ENCODE results near the gene MLIP.
"Not testable (repeated sequence)": the region's sequence is repeated elsewhere in the genome, so short reads cannot be mapped to it uniquely, and the experiment has no call there.

MLIP gene

DNA sequence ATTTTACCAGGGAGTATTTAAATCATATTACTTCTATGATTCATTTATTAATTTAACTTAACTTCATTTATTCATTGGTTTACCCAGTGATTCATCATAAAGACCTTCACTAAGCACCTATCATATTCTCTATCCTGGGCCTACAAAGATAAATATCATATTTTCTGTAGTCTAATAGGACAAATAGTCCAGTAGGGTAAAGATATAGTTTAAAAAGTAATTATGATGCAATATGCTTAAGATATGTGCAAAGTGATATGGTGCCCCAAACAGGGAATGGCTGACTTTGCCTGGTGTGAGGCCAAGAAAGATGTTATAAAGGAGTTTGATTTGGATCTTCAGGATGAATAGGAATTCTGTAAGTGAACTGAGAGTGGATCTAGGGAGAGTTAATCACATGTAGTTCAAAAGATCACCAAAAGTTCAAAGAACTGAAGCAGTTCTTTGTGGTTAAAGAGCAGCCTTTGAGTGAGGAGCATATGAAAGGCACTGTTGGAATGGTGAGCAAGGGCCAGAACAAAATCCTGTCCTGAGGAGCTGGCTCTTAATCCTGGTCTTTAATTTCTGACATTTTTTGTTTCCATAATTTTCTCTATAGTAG, 45.5 kb downstream of the MLIP start:
- no peak for DNase-seq

DNA sequence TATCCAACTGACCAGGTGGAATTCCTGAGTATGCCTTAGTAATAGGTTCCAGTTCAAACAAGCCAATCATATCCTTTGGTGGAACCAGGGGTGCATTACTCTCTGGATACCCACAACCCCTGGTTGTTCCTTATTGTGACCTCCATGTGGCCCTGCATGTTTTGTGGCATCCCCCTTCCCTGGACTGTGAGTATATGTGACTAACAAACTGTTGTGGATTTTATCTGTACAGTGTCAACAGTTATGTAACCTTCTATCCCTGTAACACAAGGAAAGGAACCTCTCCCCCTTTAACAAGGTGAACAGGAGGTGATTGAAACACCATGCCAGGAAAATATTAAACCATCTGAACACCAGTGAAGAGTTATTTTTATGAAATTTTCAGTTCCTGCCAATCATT, 46.2 kb downstream of the MLIP start:
- DNase-seq, result no peak

DNA sequence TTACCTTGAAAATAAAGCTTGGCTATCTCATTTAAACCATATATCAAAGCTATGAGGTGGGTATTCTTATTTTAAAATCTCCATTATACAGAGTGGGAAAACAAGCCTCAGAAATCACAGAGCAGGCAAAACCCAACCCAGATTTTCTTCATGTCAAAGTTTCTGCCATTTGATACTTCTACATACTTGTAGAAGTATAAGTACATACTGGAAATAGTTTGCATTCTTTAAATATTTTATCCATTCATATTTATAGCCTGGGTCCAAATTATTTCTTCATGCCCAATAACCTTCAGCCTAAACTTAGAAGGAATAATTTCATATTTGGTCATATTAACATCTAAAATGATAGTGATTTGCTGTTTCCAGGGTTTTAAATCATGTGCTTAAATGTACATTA, 61.8 kb downstream of the MLIP start:
- no peak for DNase-seq

DNA sequence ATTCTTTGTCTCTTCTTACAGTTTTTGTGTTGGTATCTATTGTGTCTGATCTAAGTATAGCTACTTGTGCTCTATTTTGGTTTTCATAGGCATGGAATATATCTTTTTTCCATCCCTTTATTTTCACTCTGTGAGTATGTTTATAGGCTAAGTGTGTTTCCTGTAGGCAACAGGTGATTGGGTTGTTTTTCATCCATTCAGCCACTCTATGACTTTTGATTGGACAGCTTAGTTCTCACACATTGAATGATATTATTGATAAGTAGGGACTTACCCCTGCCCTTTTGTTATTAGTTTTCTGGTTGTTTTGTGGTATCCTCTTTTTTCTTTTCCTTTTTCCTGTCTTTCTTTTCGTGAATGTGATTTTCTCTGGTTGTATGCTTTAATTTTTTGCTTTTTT, 67.9 kb downstream of the MLIP start:
- no peak for DNase-seq

DNA sequence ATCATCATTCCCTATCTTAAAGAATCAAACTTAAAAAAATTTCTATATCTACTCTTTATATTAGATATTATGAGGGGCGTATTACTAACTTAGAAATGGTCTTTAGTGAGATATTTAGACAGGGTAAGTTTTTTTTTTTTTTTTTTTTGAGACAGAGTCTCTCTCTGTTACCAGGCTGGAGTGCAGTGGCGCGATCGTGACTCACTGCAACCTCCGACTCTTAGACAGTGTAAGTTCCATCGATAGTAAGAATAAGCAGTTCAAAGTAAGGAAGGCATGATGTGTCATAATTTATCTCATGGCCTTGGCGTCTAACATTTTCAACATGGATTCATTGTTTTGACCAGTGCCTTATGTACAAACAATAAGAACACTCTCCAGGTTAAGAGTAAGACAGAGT, 72.4 kb downstream of the MLIP start:
- DNase-seq, result no peak

DNA sequence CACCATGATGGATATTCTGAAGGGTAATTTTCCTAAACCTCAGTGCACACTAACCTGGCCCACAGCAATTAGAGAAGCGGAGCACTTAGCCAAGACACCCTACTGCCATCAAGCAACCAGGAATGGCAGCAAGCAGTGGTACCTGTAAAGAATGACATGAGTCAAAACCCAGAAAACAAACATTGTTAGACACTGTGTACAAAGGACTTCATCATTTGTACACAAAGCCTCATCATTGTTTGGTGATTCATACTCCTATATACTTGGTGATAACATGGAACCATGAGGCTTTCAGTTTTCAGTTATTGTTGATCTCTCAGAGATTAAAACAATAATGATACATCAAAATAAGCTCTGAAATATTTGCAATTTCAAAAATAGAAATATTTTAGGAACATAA, 74.6 kb downstream of the MLIP start:
- no peak for DNase-seq

DNA sequence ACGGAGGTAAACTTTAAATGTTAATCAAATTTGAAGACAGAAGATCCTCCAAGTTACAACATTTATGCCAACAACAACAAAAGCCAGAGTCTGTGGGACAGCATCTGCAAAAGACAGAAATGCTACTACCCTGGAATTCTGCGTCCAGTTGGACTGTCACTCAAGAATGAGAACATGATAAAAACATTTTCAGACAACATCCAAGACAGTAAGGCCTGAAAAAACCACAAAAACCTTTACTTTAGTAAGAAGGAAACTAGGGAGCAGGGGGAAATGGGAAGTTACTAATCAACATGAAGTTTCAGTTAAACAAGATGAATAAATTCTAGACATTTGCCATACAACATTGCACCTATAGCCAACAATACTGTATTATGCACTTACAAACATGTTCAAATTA, 77.6 kb downstream of the MLIP start:
- no peak for DNase-seq

DNA sequence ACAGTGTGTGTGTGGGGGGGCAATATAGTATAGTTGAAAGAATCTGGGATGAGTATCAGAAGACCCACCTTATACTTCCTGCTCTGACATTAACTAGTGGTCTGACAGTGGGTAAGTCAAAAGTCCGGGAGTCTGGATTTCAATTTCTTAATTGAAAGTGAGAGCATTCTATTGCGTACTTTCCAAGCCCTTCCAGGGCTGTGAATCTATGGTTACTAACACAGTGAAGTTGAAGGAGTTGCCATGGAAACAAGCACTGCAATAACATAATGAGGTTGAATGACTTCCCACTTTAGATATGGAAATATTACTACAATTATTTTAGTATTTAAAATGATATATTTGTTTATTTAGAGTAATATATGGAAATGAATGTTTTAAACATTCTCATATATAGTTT, 80.2 kb downstream of the MLIP start:
- no peak for DNase-seq

DNA sequence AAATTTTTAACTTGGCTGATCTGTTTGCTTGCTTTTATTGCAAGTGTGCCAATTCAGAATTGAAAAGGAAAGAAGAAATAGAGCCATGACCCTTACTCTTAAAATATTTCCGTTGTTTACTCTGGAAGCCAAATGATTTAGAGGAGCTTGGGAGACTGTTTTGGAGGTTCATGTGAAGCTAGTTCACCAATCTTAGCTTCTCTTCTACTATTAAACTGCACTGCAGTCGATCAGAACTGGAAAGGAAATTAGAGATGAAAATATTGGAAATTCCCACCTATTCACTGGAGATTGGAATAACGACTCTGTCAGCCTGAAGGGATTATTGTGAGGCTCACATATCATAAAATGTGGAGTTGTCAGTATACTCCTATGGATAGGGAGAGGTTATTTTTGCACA, 81.8 kb downstream of the MLIP start:
- no peak for DNase-seq

DNA sequence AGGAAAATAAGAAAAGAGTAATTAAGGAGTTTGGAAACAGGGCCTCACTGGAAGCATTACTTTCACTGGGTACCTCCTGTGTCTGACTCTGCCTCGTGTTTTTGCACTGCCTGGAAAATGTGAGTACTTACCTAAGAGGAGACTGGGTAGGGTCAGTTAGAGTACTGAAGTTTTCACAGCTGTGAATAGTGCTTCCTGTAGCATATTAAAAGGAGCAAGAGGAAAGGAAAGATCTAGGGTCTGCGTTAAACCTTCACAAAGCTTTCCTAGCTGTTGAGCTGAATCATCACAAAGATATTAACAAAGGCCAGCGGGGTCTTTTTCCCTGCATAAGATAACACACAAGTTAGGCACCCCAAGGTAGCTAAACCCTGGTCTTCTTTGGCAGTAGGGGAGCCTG, 82.3 kb downstream of the MLIP start:
- no peak for DNase-seq

DNA sequence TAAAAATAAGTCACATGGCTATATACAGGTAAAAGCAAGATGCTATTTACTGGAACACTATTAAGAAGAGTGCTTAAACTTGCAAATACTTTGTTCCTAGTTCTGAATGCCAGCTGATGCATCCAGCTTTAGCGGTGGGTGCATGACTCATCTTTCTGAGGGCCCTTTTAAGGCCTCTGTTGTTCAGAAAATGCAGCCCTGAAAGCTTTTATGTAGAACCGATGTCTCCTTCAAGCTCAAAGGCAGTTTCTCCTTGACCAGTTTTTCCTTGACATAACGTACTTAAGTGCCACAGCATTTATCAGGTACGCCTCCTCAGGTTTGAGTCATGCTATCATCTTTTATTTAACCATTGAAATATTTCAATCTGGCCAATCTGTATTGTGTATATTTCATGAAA, 82.8 kb downstream of the MLIP start:
- no peak for DNase-seq

DNA sequence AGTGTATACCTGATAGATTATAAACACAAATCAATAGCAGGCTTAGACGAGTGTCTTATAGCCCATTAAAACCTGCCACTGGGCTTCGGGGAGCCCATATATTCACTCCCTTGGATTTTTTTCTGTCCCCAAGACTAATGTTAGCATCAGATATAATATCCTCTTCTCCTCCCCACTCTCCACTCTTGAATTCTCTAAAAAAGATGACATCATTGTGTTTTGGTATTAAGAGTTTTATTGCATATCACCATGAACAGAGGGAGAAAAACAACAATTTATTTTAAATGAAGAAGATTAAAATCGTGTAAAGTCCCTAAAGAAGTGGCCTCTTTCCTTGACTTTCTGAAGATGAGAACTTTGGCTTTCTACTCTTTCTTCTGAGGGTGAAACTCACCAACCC, 84.4 kb downstream of the MLIP start:
- DNase-seq, result no peak

DNA sequence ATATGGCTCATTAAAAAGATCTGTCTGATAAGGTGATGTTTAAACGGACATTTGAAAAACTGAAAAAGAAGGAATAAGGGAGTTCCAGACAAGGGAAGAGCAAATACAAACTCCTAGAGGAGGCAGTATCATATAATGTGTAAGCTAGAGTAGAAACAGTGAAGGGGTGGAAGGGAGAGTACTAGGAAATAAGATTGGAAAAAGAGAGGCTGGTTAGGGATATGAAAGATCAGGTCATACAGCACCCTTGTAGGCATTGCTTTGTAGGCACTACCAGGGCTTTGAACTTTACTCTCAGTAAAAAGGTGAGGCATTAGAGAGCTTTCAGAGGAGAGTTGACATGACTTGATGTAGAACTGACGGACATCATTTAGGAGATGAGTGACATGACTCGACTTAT, 85.7 kb downstream of the MLIP start:
- DNase-seq, result no peak

DNA sequence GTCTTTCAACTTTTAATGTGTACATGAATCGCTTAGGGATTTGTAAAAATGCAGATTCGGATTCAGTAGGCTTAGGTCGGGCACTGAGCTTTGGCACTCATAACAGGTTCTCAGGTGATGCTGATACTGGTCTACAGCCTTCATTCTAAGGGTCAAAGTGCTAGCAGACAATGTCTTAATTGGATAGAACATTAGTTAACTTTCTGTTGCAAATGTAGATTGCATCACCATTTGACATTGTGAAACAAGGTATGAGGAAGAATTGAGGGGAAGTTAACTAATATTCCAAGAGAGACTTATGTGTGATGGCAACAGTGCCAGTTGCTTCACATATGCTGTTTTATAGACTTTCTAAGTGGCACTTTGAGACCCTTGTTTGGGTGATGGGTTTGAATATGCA, 86.9 kb downstream of the MLIP start:
- DNase-seq, result peak; percentile 44

DNA sequence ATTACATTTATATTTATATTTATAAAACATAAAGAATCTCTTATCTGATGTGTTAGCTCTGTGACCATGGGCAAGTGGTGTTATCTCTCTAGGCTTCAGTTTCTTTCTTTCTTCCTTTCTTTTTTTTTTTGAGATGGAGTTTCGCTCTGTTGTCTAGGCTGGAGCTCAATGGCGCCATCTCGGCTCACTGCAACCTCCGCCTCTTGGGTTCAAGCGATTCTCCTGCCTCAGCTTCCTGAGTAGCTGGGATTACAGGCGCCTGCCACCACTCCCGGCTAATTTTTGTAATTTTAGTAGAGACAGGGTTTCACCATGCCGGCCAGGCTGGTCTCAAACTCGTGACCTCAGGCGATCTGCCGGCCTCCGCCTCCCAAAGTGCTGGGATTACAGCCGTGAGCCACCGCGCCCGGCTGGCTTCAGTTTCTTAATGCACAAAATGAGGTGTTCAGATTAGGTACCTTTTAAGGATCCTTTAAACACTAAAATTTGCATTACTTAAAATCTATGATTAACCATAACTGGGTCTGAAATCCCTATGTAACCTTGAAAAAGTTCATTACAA, 92.3 kb downstream of the MLIP start:
- not testable (repeated sequence) for DNase-seq

DNA sequence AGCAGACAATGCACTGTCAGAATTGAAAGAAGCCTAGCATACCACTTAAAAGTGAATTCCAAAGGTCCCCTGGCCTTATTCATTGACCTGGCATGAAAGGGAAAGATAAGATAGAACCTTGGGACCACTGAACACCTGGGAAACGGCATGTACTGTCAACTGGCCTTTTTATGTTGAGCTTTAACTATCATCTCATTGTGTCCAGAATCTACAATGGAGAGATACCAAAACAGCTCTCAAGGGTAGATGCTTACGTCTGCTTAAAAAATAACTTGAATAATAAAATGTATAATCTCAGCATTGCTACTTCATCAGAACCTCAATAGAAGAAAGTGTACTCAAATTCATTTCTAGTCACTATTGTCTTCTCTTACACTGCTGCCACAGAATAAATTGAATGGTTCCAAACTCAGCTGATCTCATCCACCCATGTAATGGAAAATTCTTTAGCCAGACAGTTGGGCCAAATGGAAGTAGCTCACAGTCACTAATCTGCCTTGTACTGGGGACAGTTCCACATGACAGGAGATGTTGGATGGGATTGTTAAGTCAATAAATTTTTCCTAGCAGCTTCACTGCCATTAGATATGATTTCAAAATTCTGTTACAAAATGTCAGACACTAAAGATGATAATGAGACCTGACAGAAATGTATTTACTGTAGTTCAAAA, 93.8 kb downstream of the MLIP start:
- DNase-seq, result no peak

DNA sequence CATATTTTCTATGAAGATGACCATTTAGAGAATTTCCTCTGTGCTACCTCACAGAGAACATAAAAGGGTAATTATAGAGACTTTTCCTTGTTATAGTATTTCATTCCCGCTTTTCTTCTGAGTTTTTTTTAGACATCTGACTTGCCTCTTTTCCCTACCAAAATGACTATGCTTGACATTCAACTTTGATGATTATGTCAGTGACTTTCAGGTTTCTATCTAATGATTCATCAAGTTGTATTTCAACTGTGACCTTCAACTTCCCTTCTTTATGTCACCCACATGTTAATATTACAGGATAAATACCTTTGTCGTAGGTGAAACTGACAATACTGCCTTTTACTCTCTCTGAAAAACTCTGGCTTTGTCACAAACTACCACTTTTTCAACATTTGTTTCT, 95.3 kb downstream of the MLIP start:
- DNase-seq, result no peak

DNA sequence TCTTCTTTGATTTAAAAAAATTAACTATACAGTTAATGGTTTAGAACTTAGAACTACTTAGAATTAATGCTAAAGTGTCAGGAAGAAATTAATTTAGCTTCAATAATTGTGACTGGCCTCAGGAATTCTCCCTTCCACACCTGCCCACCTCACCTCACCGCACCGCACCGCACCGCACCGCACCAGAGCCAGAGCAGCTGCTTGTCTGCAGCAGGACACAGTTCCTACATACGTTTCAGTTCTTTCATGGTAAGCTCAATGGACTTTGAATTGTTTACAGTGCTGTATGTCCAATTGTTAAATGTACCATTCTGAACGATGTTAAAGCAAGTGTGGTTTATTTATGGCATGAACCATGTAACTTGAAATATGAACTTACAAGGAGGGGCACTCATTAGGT, 98.7 kb downstream of the MLIP start:
- not testable (repeated sequence) for DNase-seq

DNA sequence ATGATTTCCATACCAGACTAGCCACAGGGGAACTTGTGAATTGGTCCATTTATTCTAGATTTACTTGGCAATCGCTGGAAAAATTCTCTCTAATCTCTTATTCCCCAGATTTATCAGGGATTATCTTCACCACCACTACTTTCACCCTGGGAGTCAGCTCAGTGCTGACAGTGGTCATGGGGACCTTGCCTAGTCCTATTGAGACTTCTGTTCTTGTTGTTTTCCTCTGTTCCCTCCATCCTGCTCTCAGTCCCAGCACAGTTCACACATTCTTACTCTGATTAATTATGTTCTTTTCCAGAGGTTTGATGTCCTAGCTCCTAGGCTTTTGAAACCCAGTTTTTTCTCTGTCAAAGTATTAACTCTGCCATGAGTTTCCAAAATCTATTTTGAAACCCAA, 103.0 kb downstream of the MLIP start:
- DNase-seq, result no peak

DNA sequence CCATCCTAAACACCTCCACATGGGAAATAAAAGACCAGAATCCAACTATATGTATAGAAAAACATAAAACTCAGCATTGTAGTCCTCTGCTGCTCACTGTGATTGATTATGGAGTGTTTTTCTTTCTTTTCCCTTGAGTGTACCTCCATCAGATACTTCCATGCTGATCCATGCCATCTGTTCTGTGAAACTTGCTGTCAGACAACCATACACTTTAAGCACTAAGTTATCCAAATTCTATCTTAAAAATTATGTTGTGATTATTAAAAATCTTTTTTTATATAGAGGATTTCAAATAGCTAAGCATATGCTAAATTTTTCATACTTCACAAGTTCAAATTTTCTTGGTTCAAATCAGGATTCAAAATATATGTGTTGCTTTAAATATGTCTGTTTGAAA, 105.1 kb downstream of the MLIP start:
- no peak for DNase-seq

DNA sequence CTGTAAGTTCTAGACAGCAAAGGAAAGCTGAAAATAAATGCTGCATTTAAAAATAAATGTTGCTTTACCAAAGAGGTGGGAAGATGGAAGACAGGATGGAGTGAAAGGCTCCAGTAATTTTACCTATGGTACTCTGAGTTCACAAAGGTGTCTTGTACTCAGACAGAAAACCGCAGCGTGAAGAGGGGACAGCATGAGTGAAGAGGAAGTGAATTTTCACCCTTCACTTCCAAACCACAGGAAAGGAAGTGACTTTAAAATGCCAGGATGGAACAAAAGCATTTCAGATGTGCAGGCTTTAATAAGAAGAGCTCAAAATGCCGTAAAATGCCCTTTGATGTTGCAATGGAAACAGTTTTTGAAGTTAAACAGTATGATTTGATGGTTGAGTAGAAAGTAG, 105.8 kb downstream of the MLIP start:
- no peak for DNase-seq

DNA sequence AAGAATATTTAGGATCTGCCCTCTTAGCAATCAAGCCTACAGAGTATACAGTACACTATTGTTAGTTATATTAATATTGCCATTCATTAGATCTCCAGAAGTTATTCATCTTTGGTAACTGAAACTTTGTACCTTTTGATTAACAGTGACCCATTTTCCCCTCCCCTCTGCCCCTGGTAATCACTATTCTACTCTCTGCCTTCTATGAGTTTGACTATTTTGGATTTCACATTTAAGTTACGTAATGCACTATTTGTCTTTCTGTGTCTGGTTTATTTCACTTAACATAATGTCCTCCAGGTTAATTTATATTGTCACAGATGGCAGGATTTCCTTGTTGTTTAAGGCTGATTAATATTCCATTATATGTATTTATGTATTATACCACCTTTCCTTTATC, 111.0 kb downstream of the MLIP start:
- no peak for DNase-seq

DNA sequence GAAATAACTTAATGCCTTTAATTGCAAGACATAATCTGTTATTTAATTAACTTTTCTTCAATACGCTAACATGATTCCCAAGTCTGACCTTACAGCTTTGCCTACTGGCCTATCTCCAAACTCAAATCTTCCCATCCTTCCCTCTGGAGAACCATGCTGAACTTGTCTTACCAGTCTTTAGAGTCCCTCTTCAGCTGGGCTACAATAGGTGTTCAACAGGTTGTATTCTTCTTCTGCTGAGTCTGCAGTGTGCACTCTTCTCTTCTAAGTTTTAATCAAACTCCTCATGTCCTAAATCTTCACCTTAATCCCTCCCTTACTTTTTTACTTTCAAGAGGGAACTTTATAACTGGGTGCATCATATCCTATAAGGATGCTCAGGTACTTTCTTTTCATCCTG, 121.5 kb downstream of the MLIP start:
- no peak for DNase-seq

DNA sequence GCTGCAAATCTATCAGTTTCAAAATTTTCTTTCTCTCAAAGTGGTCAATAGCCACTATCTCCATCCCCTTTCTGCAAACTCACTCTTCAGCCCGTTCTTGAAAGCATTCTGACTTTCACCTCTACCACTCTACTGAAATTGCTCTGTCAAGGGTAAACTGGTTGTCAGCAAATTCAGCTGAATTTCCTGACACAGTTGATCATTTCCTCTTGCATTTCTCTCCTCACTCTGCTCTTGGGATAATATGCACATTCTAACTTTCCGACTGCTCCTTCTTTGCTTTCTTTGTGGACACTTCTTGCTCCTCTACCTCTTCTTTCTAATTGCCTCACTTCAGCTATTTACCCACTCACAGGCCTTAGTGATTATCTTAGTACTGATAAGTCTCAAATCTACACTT, 123.3 kb downstream of the MLIP start:
- no peak for DNase-seq

DNA sequence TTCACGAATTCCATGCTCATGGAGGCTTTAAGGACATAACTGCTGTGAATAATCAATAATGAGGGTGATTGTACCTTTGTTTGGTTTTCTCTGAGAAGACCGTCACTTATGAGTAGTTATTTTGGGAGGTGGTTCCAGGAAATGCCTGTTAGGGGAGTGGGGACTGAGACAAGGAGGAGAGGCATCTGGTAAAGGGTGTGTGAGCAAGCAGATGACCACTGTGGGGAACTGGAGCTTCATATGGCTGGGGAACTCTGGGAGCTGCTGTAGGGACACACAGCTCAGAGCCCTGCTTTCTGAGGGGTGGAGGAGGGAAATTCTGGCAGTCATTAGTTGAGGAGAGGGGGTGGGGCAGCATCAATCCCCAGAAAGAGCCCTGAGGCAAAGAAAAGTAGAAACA, 125.7 kb downstream of the MLIP start:
- no peak for DNase-seq
